CD14-positive monocyte (primary cell): ENCODE measurements around the gene LINC01488. TPM values are rescaled to one million over a fixed set of nuclear protein-coding genes. Genes with fewer than 3 reads are reported as not detected.

Source experiments
- DNase-seq, 3 donors: peaks; one replicate each; pipeline ENCODE4 v3.0.0-alpha.2; 2011 to 2022
- H2AFZ ChIP-seq: 2 replicates; pipeline ENCODE4 v1.6.0; 2012; ENCODE audit warnings: mild to moderate bottlenecking, low read depth, low read length, inconsistent platforms; ENCODE audit not compliant: insufficient read depth, poor library complexity, severe bottlenecking
- H3K27ac ChIP-seq, 2 donors: 1 replicate in 1 of 2; 2 replicates in 1 of 2; pipeline ENCODE4 v1.5.1; 2012 to 2013; ENCODE audit warnings: low read length in 2 of 2, control low read depth in 1 of 2, inconsistent platforms in 1 of 2, low read depth in 1 of 2, mild to moderate bottlenecking in 1 of 2
- H3K27me3 ChIP-seq, 2 donors: one replicate each; pipeline versions ENCODE4 v1.6.0 to v1.6.1; 2011 to 2013; ENCODE audit warnings: low read length in 2 of 2; ENCODE audit not compliant: control insufficient read depth in 2 of 2, insufficient read depth in 2 of 2
- H3K36me3 ChIP-seq, 2 donors: replicated peaks in 1 of 2; 1 replicate in 1 of 2; 2 replicates in 1 of 2; pipeline versions ENCODE4 v1.5.1 to v1.6.1; 2012 to 2013; ENCODE audit warnings: low read length in 2 of 2, control low read depth in 1 of 2, inconsistent platforms in 1 of 2, mild to moderate bottlenecking in 1 of 2; ENCODE audit not compliant: insufficient read depth in 2 of 2, control insufficient read depth in 1 of 2
- H3K4me1 ChIP-seq, 2 donors: 1 replicate in 1 of 2; 2 replicates in 1 of 2; pipeline versions ENCODE4 v1.5.1 to v1.6.1; 2012 to 2013; ENCODE audit warnings: low read length in 2 of 2, control low read depth in 1 of 2, inconsistent platforms in 1 of 2, mild to moderate bottlenecking in 1 of 2, moderate library complexity in 1 of 2; ENCODE audit not compliant: insufficient read depth in 2 of 2, control insufficient read depth in 1 of 2
- H3K4me2 ChIP-seq: replicated peaks from 2 replicates; pipeline ENCODE3; 2012; ENCODE audit warnings: low read length, moderate library complexity, mild to moderate bottlenecking; ENCODE audit not compliant: poor library complexity, severe bottlenecking; ENCODE audit errors: extremely low read depth
- H3K4me3 ChIP-seq, 3 experiments: fragments of 200-600 bp in 1 of 3; sonication (generic) in 1 of 3; replicated peaks in 1 of 3; 1 replicate in 2 of 3; 2 replicates in 1 of 3; pipeline ENCODE4 v1.5.1; 2011 to 2013; ENCODE audit warnings: low read length in 3 of 3, mild to moderate bottlenecking in 3 of 3, control low read depth in 2 of 3, low read depth in 2 of 3, inconsistent platforms in 1 of 3, moderate library complexity in 1 of 3
- H3K79me2 ChIP-seq: 2 replicates; pipeline ENCODE4 v1.6.0; 2012; ENCODE audit warnings: mild to moderate bottlenecking, control low read depth, inconsistent platforms, low read length, moderate library complexity; ENCODE audit not compliant: insufficient read depth
- H3K9ac ChIP-seq: 2 replicates; pipeline ENCODE4 v1.6.0; 2017; ENCODE audit warnings: low read length, mild to moderate bottlenecking; ENCODE audit not compliant: insufficient read depth, poor library complexity, severe bottlenecking
- H3K9me3 ChIP-seq, 2 donors: replicated peaks in 1 of 2; 1 replicate in 1 of 2; 2 replicates in 1 of 2; pipeline versions ENCODE4 v1.5.1 to v1.6.1; 2012 to 2013; ENCODE audit warnings: low read length in 2 of 2, control low read depth in 1 of 2; ENCODE audit not compliant: control insufficient read depth in 1 of 2, insufficient read depth in 1 of 2
- H4K20me1 ChIP-seq: 2 replicates; pipeline ENCODE4 v1.6.0; 2012; ENCODE audit warnings: mild to moderate bottlenecking, low read length, control low read depth, moderate library complexity; ENCODE audit not compliant: insufficient read depth
- H3K27ac Mint-ChIP-seq, 7 donors: one replicate each; pipeline ENCODE4 v1.8.0; 2020; ENCODE audit warnings: mild to moderate bottlenecking in 7 of 7, mixed read lengths in 7 of 7, moderate library complexity in 6 of 7, inconsistent platforms in 2 of 7
- H3K27me3 Mint-ChIP-seq, 3 donors: one replicate each; pipeline ENCODE4 v1.8.0; 2021 to 2022; ENCODE audit warnings: low read depth in 3 of 3, mild to moderate bottlenecking in 3 of 3, mixed read lengths in 3 of 3, moderate library complexity in 3 of 3, inconsistent platforms in 1 of 3
- H3K36me3 Mint-ChIP-seq, 2 donors: one replicate each; pipeline ENCODE4 v1.8.0; 2020; ENCODE audit warnings: mixed read lengths in 2 of 2, inconsistent platforms in 1 of 2, mild to moderate bottlenecking in 1 of 2
- H3K4me1 Mint-ChIP-seq: one replicate; pipeline ENCODE4 v1.8.0; 2020; ENCODE audit warnings: mild to moderate bottlenecking, mixed read lengths
- H3K4me3 Mint-ChIP-seq, 2 donors: one replicate each; pipeline ENCODE4 v1.8.0; 2020; ENCODE audit warnings: mild to moderate bottlenecking in 2 of 2, mixed read lengths in 2 of 2, moderate library complexity in 1 of 2
- H3K9me3 Mint-ChIP-seq, 7 donors: one replicate each; pipeline ENCODE4 v1.8.0; 2020 to 2022; ENCODE audit warnings: mixed read lengths in 7 of 7, mild to moderate bottlenecking in 6 of 7, moderate library complexity in 6 of 7, inconsistent platforms in 2 of 7
- CTCF ChIP-seq: fragments of 200-600 bp; IDR thresholded peaks from one replicate; pipeline ENCODE4 v1.8.0; 2022; ENCODE audit warnings: antibody characterized with exemption, mild to moderate bottlenecking
- WGBS: methylation state at CpG from one replicate; pipeline ENCODE4 v1.1.5; 2013; ENCODE audit warnings: missing lambda C conversion rate; ENCODE audit not compliant: insufficient coverage; 5-methylcytosine and 5-hydroxymethylcytosine counted together
- intact Hi-C, 2 donors: fragments of 100-400 bp; cut with micrococcal nuclease; formaldehyde crosslinking; loops; one replicate each; pipeline versions ENCODE4 v1.15.0 to v1.15.1; 2023
- polyA plus RNA-seq, 3 donors: library from polyadenylated mRNA; depleted of rRNA in 1 of 3; unstranded in 2 of 3; stranded (reverse) in 1 of 3; fragments of 300-500 nt in 2 of 3; fragments of >200 nt in 1 of 3; fragmentation: Illumina TruSeq in 2 of 3; gene quantifications; 1 replicate in 2 of 3; 2 replicates in 1 of 3; pipeline ENCODE4 v1.2.3, GENCODE V29; 2012 to 2021

The LINC01488 gene
- polyA plus RNA-seq, 3 donors = not detected

GRCh38 chr11:69513196-69513595 lies 31.7 kb downstream of the LINC01488 start:
- no peak for DNase-seq
- Mint-ChIP-seq H3K27me3 (peaks cover 4 to 5% (median 5%) of the 10 kb centered on the region in 3 donors), H3K4me3 (no peak overlapping the region), H3K4me1 (peaks cover 13% of the 10 kb centered on the region), H3K27ac (no peak overlapping the region), H3K36me3 (peaks cover 0 to 3% of the 10 kb centered on the region in 2 donors), H3K9me3 (peaks cover 18 to 27% (median 25%) of the 10 kb centered on the region in 7 donors)
- H3K36me3 ChIP-seq = no peaks in the 10 kb centered on the region
- H3K27me3 ChIP-seq = no peaks in the 10 kb centered on the region
- peaks cover 21 to 22% of the 10 kb centered on the region in 2 donors for H3K9me3 ChIP-seq
- whole genome bisulfite sequencing = 75% methylated on average over 4 of the region's 11 CpGs
- H3K4me2 ChIP-seq = no peak overlapping the region
- H3K4me3 ChIP-seq = no peak overlapping the region
- no peak overlapping the region for H3K27ac ChIP-seq
- TF ChIP-seq CTCF = no peak
- H2AFZ ChIP-seq = no peak overlapping the region
- H3K79me2 ChIP-seq = no peaks in the 10 kb centered on the region
- peaks cover 0 to 5% of the 10 kb centered on the region in 2 donors for H3K4me1 ChIP-seq
- H4K20me1 ChIP-seq = no peaks in the 10 kb centered on the region
- no peak overlapping the region for H3K9ac ChIP-seq
- intact Hi-C loops = no loop called here

- H4K20me1 ChIP-seq = no peaks in the 10 kb centered on the region
- H3K36me3 ChIP-seq = no peaks in the 10 kb centered on the region
- TF ChIP-seq CTCF = no peak
- H3K9ac ChIP-seq = no peak overlapping the region
- H3K27me3 ChIP-seq = no peaks in the 10 kb centered on the region
- Mint-ChIP-seq H3K36me3 (peaks cover 0 to 3% of the 10 kb centered on the region in 2 donors), H3K9me3 (peaks cover 23 to 32% (median 29%) of the 10 kb centered on the region in 7 donors), H3K4me1 (peaks cover 13% of the 10 kb centered on the region), H3K27ac (no peak overlapping the region), H3K27me3 (peaks cover 4 to 5% (median 5%) of the 10 kb centered on the region in 3 donors), H3K4me3 (no peak overlapping the region)
- peaks cover 25 to 26% of the 10 kb centered on the region in 2 donors for H3K9me3 ChIP-seq
- H2AFZ ChIP-seq = no peak overlapping the region
- WGBS = 96% methylated on average over 5 of the region's 12 CpGs
- intact Hi-C loops = no loop called here
- H3K4me2 ChIP-seq = no peak overlapping the region
- DNase-seq = no peak
- no peaks in the 10 kb centered on the region for H3K79me2 ChIP-seq
- H3K27ac ChIP-seq = no peak overlapping the region
- no peak overlapping the region for H3K4me3 ChIP-seq
- peaks cover 0 to 5% of the 10 kb centered on the region in 2 donors for H3K4me1 ChIP-seq
Measured at GRCh38 chr11:69513663-69514224, 32.3 kb downstream of the LINC01488 start.
